HG03565 (cell line): ENCODE data around the gene SYPL1.
"Not testable (repeated sequence)": the region's sequence is repeated elsewhere in the genome, so short reads cannot be mapped to it uniquely, and the experiment has no call there.

ENCODE experiments used
- ATAC-seq: cut with Tn5 transposase; IDR thresholded peaks from one replicate; pipeline ENCODE4 v1.9.1; 2021; ENCODE audit warnings: mild to moderate bottlenecking, moderate library complexity; ENCODE audit not compliant: unreplicated experiment

SYPL1 gene

DNA sequence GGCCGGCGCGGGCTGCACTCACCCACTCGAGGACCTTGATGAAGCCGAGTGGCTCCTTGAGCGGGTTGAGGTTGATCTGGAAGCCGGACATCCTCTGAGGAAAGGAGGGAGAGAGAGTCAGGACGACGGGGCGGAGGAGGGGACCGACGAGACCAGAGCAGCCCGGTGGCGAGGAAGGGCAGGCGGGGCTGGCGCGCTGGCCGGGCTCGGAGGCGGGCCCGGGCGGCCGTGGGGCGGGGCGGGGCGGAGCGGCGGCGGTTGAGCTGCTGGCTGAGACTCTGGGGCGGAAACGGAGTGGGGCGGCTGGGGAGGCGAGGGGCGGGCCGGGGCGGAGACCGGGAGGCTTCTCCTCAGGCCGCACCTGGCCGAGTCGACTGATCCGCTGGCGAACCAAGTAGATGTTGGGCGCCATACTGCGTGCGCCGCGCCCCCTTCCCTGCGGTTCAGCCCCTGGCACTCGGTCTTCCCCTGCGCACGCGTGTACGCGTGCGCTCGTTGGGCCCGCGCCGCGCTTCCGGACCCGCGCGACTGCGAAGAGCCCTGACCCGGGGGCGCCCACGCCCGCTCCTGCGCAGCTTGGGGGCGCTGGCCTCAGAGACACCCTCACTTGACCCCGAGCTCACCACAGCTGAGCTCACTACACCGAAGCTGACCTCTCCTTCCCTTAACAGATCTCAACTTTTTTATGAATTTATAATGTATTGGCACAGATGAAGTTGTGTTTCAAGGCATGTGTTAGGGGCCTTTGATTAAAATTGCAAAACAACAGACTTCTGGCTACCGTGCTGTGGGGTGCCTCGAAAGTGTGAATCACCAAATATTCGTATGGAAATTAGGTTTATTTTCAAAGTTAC is at the start of gene SYPL1:
TSS of gene SYPL1 (minus strand) at position 195 of the 854 bp plus-strand sequence. CDS start at position 91, 104 bp downstream.
- peak; percentile 69 for ATAC-seq

- no peak for ATAC-seq
Observed at GRCh38 chr7:106155027-106155426, 42.9 kb upstream of the SYPL1 start.

- ATAC-seq, result peak; percentile 70
Observed at GRCh38 chr7:106153891-106154449, 41.9 kb upstream of the SYPL1 start.

GRCh38 chr7:106152313-106152665 is 40.2 kb upstream of the SYPL1 start:
- no peak for ATAC-seq

DNA sequence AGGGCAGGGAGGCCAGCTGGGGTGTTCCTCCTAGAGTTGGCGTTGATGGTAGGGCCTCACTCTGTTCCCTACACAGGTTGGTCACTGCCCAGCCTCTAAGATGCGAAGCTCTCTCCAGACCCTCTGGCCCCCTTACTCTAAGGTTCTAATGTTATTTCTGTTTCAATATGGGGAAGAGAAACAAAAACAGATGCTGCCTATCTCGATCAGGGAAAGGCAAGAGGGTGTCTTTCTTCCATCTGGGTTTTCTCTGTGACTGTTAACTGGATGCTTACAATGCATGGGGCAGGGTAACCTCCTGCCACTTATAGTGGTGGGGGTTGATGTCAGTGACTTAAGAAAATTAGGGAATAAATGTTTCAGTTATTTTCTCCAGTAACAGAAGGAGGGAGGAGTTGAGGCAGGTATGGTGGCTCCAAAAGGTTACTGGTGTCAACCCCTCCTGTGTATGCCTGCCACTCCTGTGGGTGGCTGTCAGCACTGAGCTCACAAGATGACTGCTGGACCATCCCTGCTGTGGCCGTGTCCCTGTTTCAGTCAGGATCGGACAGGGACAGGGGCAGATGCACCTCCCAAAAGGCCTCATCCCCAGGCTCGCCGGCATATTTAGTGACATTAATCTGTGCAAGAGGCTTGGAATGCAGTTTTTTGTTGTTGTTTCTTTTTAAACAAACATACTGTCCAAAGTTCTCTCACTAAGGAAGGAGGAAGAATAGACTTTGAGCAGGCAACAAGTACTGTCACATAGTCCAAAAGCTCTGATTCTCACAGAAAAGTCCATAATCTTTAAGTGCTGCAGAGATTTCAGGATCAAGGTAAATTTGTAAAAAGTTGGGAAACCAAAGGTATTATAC is 39.6 kb upstream of the SYPL1 start:
- ATAC-seq, result no peak

DNA sequence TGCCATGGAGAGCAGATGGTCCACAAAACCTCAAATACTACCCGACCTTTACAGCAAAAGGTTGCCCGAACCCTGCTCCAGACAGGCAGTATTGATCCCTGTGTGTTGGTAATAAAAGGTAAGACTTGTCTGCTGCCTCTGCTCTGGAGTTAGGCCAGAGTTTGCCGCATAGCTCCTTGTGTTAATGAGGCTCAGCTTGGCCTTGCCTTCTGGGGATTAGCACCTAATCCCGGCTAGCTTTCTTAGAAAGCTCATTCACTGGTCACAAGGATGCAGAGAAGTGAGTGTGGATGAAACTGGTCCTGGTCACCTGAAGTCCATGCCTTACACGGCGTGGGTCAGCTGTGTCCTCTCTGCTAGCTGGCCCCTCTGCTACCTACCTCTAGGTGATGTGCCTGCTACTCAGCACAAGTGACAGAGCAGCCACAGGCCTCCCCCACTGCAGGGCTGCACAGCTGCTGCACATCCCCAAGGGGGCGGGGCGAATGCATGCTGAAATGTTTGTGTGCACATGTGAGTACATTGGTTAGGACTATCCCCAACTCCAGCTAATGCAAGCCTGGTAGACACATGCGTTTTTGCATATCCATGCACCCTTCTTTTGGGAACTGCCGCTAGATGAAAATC is 31.7 kb upstream of the SYPL1 start:
- no peak for ATAC-seq

GRCh38 chr7:106142136-106142535 is 30.0 kb upstream of the SYPL1 start:
- ATAC-seq, result no peak

DNA sequence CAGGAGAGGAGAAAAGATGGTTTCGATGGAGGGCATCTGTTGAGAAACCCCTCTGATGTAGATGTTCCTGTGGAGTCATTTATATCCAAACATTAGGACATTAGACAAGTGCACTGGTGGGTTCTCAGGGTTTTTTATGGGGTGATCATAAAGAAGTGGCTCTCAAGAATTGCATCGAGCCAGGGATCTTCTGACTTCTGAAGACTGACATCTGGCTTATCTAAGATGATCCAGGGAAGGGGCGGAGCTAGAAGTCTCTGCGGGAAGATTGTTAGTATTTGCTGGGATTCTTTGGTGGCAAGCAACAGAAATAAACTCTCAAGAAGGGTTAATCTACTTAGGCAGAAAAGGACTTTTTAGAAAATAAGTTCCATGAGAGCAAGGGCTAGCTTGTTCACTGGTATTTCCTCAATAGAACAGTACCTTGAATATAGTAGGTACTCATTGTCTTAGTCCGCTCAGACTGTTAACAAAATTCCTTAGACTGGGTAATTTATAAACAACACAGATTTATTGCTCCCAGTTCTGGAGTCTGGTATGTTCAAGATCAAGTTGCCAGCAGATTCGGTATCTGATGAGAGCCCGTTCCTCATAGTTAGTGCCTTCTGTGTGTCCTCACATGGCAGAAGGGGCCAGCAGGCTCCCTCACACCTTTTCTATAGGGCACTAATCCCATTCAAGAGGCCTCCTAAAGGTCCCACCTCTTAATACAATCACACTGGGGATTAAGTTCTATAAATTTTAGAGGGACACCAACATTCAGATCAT is 28.5 kb upstream of the SYPL1 start:
- no peak for ATAC-seq

DNA sequence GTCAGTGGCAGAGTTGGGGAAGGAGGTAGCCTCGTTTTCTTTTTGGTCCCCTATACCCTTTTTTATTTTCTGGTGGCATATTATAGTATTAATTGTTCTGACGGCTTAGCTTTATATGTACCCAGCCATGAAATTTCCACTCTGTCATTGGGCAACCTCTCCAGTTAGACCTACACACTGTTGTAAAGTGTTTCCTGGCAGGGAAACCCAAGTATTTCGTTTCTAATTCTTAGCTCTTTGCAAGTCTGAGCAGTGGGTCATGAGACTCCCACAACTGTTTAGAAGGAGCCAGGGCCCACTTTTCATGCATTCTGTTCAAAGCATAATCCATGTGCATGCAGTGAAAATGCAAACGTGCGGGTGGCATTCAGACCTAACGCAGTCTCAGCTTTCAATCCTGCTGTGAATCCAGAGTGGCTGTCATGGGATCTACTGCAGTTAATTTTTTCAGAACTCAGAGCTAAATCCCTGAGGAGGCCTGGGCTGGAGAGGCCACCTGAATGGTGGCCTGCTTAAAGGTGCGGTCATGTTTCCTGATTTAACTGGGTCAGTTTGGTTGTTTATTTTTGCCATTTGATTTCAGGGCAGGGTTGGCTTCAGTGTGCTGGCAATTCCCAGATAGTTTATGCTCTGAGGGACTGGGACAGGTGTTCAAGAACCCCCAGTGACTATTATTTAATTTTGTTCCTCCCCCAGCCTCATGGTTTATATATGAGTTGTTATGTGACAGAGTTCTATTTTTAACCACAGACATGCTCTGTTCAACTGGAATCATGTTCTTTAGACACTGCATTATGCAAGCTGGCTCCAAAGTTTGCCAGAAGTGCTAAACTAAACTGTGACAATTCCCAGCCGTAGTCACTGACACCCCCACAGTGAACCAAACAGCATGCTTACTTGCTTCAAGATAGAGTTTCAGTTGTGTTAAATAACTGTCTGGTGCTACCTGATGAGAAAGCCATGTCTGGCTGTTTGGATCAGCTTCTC is 27.4 kb upstream of the SYPL1 start:
- ATAC-seq, result no peak

DNA sequence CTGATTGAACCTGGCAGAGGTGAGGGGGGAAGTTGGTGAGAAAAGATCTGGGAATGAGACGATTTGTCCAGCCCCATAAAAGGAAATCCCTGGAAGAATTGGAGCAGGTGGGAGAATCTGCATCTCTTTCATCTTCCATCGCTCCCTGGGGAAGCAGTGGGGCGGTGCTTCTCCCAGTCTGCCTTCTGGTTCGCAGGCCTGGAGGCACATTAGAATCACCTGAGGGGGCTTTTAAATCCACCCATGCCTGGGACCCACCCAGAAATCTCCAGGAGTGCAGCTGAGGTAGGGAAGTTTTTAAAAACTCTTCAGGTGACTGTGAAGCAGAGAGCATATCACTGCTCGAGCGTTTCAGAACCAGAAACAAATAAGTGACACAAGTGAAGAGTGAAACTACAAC is 26.7 kb upstream of the SYPL1 start:
- ATAC-seq, result no peak

DNA sequence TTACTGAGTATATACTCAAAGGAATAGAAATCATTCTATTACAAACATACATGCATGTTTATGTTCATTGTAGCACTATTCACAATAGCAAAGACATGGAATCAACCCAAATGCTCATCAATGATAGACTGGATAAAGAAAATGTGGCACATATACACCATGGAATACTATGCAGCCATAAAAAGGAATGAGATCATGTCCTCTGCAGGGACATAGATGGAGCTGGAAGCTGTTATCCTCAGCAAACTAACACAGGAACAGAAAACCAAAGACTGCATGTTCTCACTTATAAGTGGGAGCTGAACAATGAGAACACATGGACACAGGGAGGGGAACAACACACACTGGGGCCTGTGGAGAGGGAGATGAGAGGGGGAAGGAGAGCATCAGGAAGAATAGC is 26.1 kb upstream of the SYPL1 start:
- not testable (repeated sequence) for ATAC-seq

- no peak for ATAC-seq
Observed at GRCh38 chr7:106134241-106134640, 22.1 kb upstream of the SYPL1 start.

DNA sequence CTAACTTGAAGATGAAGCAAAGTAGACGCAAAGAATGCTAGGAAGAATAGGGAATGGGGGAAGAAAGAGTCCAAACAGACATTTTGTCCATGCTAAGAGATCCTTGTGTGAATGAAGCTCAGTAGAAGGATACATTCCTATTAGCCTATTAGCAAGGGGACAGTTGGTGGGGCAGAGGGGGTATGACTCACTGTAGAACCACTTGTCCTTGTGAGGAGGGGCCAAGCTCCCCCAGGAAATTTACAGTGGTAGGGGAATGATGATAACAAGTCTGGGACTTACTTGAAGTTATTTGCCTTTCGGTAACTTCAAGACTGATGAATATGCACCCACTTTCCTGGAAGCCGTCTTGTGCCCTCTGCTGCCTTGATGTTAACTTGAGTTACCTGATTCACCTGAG is 17.2 kb upstream of the SYPL1 start:
- ATAC-seq, result no peak

GRCh38 chr7:106128836-106129235 is 16.7 kb upstream of the SYPL1 start:
- no peak for ATAC-seq

DNA sequence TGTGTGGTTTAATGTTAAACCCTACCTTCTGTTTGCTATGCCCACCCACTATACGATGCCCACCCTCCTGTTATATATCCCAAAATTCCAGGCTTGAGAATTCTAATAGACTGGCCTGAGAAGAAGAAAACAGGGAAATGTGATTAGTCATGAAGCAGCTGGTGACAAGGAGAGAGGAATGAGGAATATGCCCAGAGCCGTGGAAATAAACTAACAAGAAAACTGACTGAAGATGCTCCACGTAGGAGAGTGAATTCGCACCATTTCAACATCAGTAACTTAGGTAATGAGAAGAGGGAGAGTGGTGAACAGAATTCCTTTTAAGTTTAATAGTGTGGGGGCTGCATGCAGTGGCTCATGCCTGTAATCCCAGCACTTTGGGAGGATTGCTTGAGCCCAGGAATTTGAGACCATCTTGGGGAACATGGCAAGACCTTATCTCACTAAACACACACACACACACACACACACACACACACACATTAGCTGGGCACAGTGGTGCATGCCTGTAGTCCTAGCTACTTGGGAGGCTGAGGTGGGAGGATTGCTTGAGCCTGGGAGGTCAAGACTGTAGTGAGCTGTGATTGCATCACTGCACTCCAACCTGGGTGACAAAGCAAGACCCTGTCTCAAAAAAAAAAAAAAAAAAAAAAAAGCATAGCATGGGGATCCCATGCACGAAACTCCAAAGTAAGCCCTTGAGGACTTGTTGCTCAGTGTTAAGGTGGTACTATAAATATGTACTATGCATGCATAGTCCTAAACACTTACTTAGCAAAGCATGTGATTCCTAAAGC is 16.1 kb upstream of the SYPL1 start:
- no peak for ATAC-seq

GRCh38 chr7:106126170-106126938 is 14.2 kb upstream of the SYPL1 start:
- ATAC-seq, result no peak

DNA sequence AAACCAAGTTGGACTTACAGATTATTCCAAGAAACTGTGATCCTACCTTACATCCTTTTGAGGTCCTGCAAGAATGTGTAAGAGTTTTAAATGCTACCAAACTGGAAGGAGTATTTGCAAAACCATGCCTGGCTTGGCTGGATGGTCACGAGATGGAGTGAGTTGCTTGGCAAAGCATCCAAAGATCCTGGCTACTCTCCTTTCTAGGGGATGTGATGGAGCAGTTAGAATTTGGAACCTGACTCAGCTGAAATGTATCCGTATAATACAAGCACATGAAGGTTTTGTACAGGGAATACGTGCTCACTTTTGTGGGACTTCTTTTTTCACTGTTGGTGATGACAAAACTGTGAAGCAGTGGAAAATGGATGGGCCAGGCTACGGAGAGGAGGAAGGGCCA is 13.3 kb upstream of the SYPL1 start:
- no peak for ATAC-seq

GRCh38 chr7:106124186-106124585 is 12.1 kb upstream of the SYPL1 start:
- ATAC-seq, result no peak
